Stimulated activated CD4-positive, alpha-beta T cell treated with anti-CD3 and anti-CD28 coated beads, Interleukin-12 subunit alpha, Interleukin-12 subunit beta, amount 100 ng/mL, for 24 hours (primary cell): ENCODE data around the gene ACTN4.
A peak's percentile ranks its signal among the peaks of the same experiment; 100 is the strongest.
"Not testable (repeated sequence)": the region's sequence is repeated elsewhere in the genome, so short reads cannot be mapped to it uniquely, and the experiment has no call there.

ENCODE experiments used
- DNase-seq, 2 experiments: peaks; one replicate each; pipeline ENCODE4 v3.0.0-alpha.2; 2020; ENCODE audit warnings: low read depth in 2 of 2

ACTN4 gene

GRCh38 chr19:38647368-38647965 is at the start of gene ACTN4:
Gene ACTN4 (plus strand): TSS chr19:38647649. CDS start chr19:38647746, 97 bp downstream.
- DNase-seq = peak; percentile 99 to 100

GRCh38 chr19:38599722-38600121 is 47.7 kb upstream of the ACTN4 start:
- DNase-seq = no peak

GRCh38 chr19:38602856-38603255 is 44.6 kb upstream of the ACTN4 start:
- not testable (repeated sequence) for DNase-seq

- DNase-seq = no peak
Observed at GRCh38 chr19:38606131-38606530, 41.3 kb upstream of the ACTN4 start.

- DNase-seq = no peak
Observed at GRCh38 chr19:38614289-38614688, 33.2 kb upstream of the ACTN4 start.

GRCh38 chr19:38615007-38615581 is 32.4 kb upstream of the ACTN4 start:
- no peak for DNase-seq

- no peak for DNase-seq
Observed at GRCh38 chr19:38616265-38616664, 31.2 kb upstream of the ACTN4 start.

GRCh38 chr19:38617283-38617763 is 30.1 kb upstream of the ACTN4 start:
- DNase-seq = peak in 1 of 2 experiments; percentile 14

GRCh38 chr19:38617764-38618589 is 29.5 kb upstream of the ACTN4 start, which contains the start of gene MAP4K1:
Gene MAP4K1 (minus strand): TSS chr19:38617953. CDS start chr19:38617895, 58 bp downstream.
- peak; percentile 47 to 73 for DNase-seq

- DNase-seq = peak; percentile 99
Observed at GRCh38 chr19:38618590-38619360, 28.7 kb upstream of the ACTN4 start, which contains the start of gene EIF3K. Gene EIF3K (plus strand): TSS chr19:38619188. CDS start chr19:38619269, 81 bp downstream.

GRCh38 chr19:38619361-38620174 is 27.9 kb upstream of the ACTN4 start:
- DNase-seq = no peak

GRCh38 chr19:38624822-38625221 is 22.6 kb upstream of the ACTN4 start:
- DNase-seq = no peak

GRCh38 chr19:38626401-38626800 is 21.0 kb upstream of the ACTN4 start:
- no peak for DNase-seq

- no peak for DNase-seq
Observed at GRCh38 chr19:38629568-38629967, 17.9 kb upstream of the ACTN4 start.

- DNase-seq = not testable (repeated sequence)
Observed at GRCh38 chr19:38631301-38631700, 16.1 kb upstream of the ACTN4 start.

- DNase-seq = not testable (repeated sequence)
Observed at GRCh38 chr19:38631811-38632475, 15.5 kb upstream of the ACTN4 start.

- no peak for DNase-seq
Observed at GRCh38 chr19:38632476-38633213, 14.8 kb upstream of the ACTN4 start.

GRCh38 chr19:38634757-38635482 is 12.5 kb upstream of the ACTN4 start:
- DNase-seq = peak; percentile 54 to 63
